Keratinocyte (primary cell): ENCODE results near the gene UGT1A10.

Source experiments
- EZH2 ChIP-seq: IDR thresholded peaks from one replicate; pipeline ENCODE4 v1.6.1; 2012; ENCODE audit warnings: inconsistent platforms, mild to moderate bottlenecking, low read length, moderate library complexity
- TF ChIP-seq, protein P1 (sequence below), 3 experiments: IDR thresholded peaks in 1 of 3; conservative IDR thresholded peaks in 1 of 3; optimal IDR thresholded peaks in 1 of 3; 2 replicates in 2 of 3; 3 replicates in 1 of 3; pipeline versions ENCODE3 to v1.5.1; 2011; ENCODE audit warnings: low read length in 3 of 3, mild to moderate bottlenecking in 3 of 3, moderate library complexity in 2 of 3, control low read depth in 1 of 3, inconsistent platforms in 1 of 3; ENCODE audit not compliant: insufficient read depth in 2 of 3; ENCODE audit errors: extremely low read depth in 1 of 3

DNA sequence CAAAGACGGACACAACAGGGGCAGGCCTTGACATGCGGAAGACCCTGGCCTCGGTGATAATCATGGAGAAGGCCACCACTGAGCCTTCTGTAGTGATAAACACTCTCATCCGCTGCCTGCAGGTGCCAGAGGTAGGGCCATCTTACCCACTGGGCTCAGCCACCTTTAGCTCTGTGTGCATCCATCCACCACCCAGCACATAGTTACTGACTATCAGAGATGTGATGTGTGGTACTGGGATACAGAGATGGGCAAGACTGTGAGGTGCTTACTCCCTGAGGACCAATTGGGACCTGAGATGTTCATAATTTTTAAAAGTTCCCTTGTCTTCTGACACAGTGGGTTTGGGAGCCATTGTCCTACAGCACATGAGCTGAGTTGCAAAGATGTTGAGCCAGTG is 143.5 kb downstream of the UGT1A10 start:
- TF ChIP-seq, protein P1, sequence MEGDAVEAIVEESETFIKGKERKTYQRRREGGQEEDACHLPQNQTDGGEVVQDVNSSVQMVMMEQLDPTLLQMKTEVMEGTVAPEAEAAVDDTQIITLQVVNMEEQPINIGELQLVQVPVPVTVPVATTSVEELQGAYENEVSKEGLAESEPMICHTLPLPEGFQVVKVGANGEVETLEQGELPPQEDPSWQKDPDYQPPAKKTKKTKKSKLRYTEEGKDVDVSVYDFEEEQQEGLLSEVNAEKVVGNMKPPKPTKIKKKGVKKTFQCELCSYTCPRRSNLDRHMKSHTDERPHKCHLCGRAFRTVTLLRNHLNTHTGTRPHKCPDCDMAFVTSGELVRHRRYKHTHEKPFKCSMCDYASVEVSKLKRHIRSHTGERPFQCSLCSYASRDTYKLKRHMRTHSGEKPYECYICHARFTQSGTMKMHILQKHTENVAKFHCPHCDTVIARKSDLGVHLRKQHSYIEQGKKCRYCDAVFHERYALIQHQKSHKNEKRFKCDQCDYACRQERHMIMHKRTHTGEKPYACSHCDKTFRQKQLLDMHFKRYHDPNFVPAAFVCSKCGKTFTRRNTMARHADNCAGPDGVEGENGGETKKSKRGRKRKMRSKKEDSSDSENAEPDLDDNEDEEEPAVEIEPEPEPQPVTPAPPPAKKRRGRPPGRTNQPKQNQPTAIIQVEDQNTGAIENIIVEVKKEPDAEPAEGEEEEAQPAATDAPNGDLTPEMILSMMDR (optimal IDR thresholded peaks at IDR 0.05 in 1 of 3, IDR thresholded peaks at IDR 0.05 in 1 of 3, conservative IDR thresholded peaks at IDR 0.05 in 1 of 3; ENCODE audit: extremely low read depth in 1 of 3, insufficient read depth in 2 of 3, low read length in 3 of 3), result no peak
- no peak for TF ChIP-seq EZH2
